KMS-11 (cell line): ENCODE results near the gene CCDC73.

Experiments
- H2AFZ ChIP-seq: fragments of 200-600 bp; sonication (generic); 2 replicates; pipeline ENCODE4 v1.6.1; 2016; ENCODE audit warnings: antibody characterized with exemption, mixed run types, low read depth
- H3K27ac ChIP-seq: fragments of 200-600 bp; sonication (generic); 2 replicates; pipeline ENCODE4 v1.6.1; 2016; ENCODE audit warnings: mild to moderate bottlenecking, mixed run types
- H3K27me3 ChIP-seq: fragments of 200-600 bp; sonication (generic); 2 replicates; pipeline ENCODE4 v1.6.1; 2017; ENCODE audit warnings: mild to moderate bottlenecking, low read depth, mixed run types, moderate library complexity; ENCODE audit not compliant: insufficient read depth
- H3K36me3 ChIP-seq: fragments of 200-600 bp; sonication (generic); 2 replicates; pipeline ENCODE4 v1.6.1; 2017; ENCODE audit warnings: mild to moderate bottlenecking, mixed run types; ENCODE audit not compliant: insufficient read depth
- H3K4me1 ChIP-seq: fragments of 200-600 bp; sonication (generic); 2 replicates; pipeline ENCODE4 v1.6.1; 2016; ENCODE audit warnings: mild to moderate bottlenecking, low read depth, mixed run types; ENCODE audit not compliant: poor library complexity, severe bottlenecking
- H3K4me2 ChIP-seq: fragments of 200-600 bp; sonication (generic); 2 replicates; pipeline ENCODE4 v1.7.0; 2016; ENCODE audit warnings: mild to moderate bottlenecking, mixed run types
- H3K4me3 ChIP-seq: fragments of 200-600 bp; sonication (generic); IDR thresholded peaks from 2 replicates; pipeline ENCODE4 v1.6.1; 2017; ENCODE audit warnings: low read depth, low read length, mixed read lengths; ENCODE audit not compliant: insufficient read depth
- H3K79me2 ChIP-seq: fragments of 200-600 bp; sonication (generic); 2 replicates; pipeline ENCODE4 v1.6.1; 2016; ENCODE audit warnings: low read depth, mixed run types; ENCODE audit not compliant: insufficient read depth
- H3K9ac ChIP-seq: fragments of 200-600 bp; sonication (generic); 2 replicates; pipeline ENCODE4 v1.6.1; 2016; ENCODE audit warnings: mild to moderate bottlenecking, mixed run types
- H4K20me1 ChIP-seq: fragments of 200-600 bp; sonication (generic); 2 replicates; pipeline ENCODE4 v1.6.1; 2016; ENCODE audit warnings: mild to moderate bottlenecking, mixed run types; ENCODE audit not compliant: insufficient read depth
- CTCF ChIP-seq: fragments of 200-600 bp; sonication (generic); conservative IDR thresholded peaks from 2 replicates; pipeline ENCODE4 v1.6.1; 2017; ENCODE audit warnings: low read depth, mild to moderate bottlenecking, antibody characterized with exemption, low read length, moderate library complexity, mixed read lengths

CCDC73 gene

GRCh38 chr11:32809313-32809712 lies 14.9 kb upstream of the CCDC73 start:
- no peaks in the 10 kb centered on the region for H3K4me1 ChIP-seq
- H3K27me3 ChIP-seq = no peaks in the 10 kb centered on the region
- TF ChIP-seq CTCF = peak; percentile 89
- H3K9ac ChIP-seq = no peak overlapping the region
- no peak overlapping the region for H2AFZ ChIP-seq
- no peaks in the 10 kb centered on the region for H3K36me3 ChIP-seq
- H3K79me2 ChIP-seq = no peaks in the 10 kb centered on the region
- H4K20me1 ChIP-seq = no peaks in the 10 kb centered on the region
- H3K4me3 ChIP-seq = no peak overlapping the region
- no peak overlapping the region for H3K27ac ChIP-seq
- no peak overlapping the region for H3K4me2 ChIP-seq

- Histone ChIP-seq H3K4me3 (no peak overlapping the region), H3K9ac (no peak overlapping the region), H4K20me1 (no peaks in the 10 kb centered on the region), H3K79me2 (no peaks in the 10 kb centered on the region), H3K4me1 (peaks cover 5% of the 10 kb centered on the region), H3K36me3 (no peaks in the 10 kb centered on the region), H3K4me2 (no peak overlapping the region), H2AFZ (no peak overlapping the region), H3K27me3 (no peaks in the 10 kb centered on the region), H3K27ac (no peak overlapping the region)
- no peak for TF ChIP-seq CTCF
Observed at GRCh38 chr11:32796425-32796824, 2.0 kb upstream of the CCDC73 start.

- Histone ChIP-seq H3K4me3 (no peak overlapping the region), H3K9ac (no peak overlapping the region), H3K36me3 (no peaks in the 10 kb centered on the region), H4K20me1 (no peaks in the 10 kb centered on the region), H3K27me3 (no peaks in the 10 kb centered on the region), H3K4me1 (peaks cover 5% of the 10 kb centered on the region), H2AFZ (peak overlapping the region; percentile 56), H3K4me2 (peak overlapping the region; percentile 38), H3K79me2 (no peaks in the 10 kb centered on the region), H3K27ac (no peak overlapping the region)
- TF ChIP-seq CTCF = peak; percentile 90
Observed at GRCh38 chr11:32792948-32793475, 1.4 kb downstream of the CCDC73 start.

GRCh38 chr11:32792111-32792947 lies 2.1 kb downstream of the CCDC73 start:
- Histone ChIP-seq H4K20me1 (no peaks in the 10 kb centered on the region), H3K4me3 (no peak overlapping the region), H3K27me3 (no peaks in the 10 kb centered on the region), H3K27ac (no peak overlapping the region), H3K4me2 (peak overlapping the region; percentile 38; the same call in 1 of the 2 replicates), H3K4me1 (peaks cover 5% of the 10 kb centered on the region), H3K9ac (no peak overlapping the region), H3K36me3 (no peaks in the 10 kb centered on the region), H2AFZ (peak overlapping the region; percentile 56; the same call in 1 of the 2 replicates), H3K79me2 (no peaks in the 10 kb centered on the region)
- no peak for TF ChIP-seq CTCF
